Hepatocyte (in vitro differentiated cells): ENCODE data around the gene ZNF594. TPM values are rescaled to one million over a fixed set of nuclear protein-coding genes. Genes with fewer than 3 reads are reported as not detected.
"Not testable (repeated sequence)": the region's sequence is repeated elsewhere in the genome, so short reads cannot be mapped to it uniquely, and the experiment has no call there.

Source experiments
- DNase-seq: peaks from one replicate; pipeline ENCODE4 v3.0.0-alpha.2; 2016; ENCODE audit warnings: low spot score
- H2AFZ ChIP-seq: fragments of 200-600 bp; sonication (generic); 2 replicates; pipeline ENCODE4 v1.6.0; 2016; ENCODE audit warnings: antibody characterized with exemption, mild to moderate bottlenecking
- H3K27ac ChIP-seq: fragments of 200-600 bp; sonication (generic); 2 replicates; pipeline ENCODE4 v1.5.1; 2016; ENCODE audit warnings: mild to moderate bottlenecking
- H3K27me3 ChIP-seq: fragments of 200-600 bp; sonication (generic); 2 replicates; pipeline ENCODE4 v1.6.1; 2016
- H3K36me3 ChIP-seq: fragments of 200-600 bp; sonication (generic); replicated peaks from 2 replicates; pipeline ENCODE4 v1.5.1; 2016; ENCODE audit warnings: low read depth; ENCODE audit not compliant: insufficient read depth
- H3K4me1 ChIP-seq: fragments of 200-600 bp; sonication (generic); 2 replicates; pipeline ENCODE4 v1.5.1; 2016; ENCODE audit warnings: mild to moderate bottlenecking, moderate library complexity; ENCODE audit not compliant: insufficient read depth
- H3K4me2 ChIP-seq: fragments of 200-600 bp; sonication (generic); 2 replicates; pipeline ENCODE4 v1.6.0; 2016
- H3K4me3 ChIP-seq: fragments of 200-600 bp; sonication (generic); 2 replicates; pipeline ENCODE4 v1.5.1; 2016; ENCODE audit warnings: mild to moderate bottlenecking
- H3K79me2 ChIP-seq: fragments of 200-600 bp; sonication (generic); 2 replicates; pipeline ENCODE4 v1.6.0; 2017; ENCODE audit warnings: mild to moderate bottlenecking
- H3K9me2 ChIP-seq: fragments of 200-600 bp; sonication (generic); replicated peaks from 2 replicates; pipeline ENCODE4 v1.6.0; 2017; ENCODE audit warnings: mild to moderate bottlenecking; ENCODE audit not compliant: insufficient read depth
- H3K9me3 ChIP-seq: fragments of 200-600 bp; sonication (generic); 2 replicates; pipeline ENCODE4 v1.5.1; 2016; ENCODE audit warnings: low read depth, mild to moderate bottlenecking
- H4K20me1 ChIP-seq: fragments of 200-600 bp; sonication (generic); 2 replicates; pipeline ENCODE4 v1.6.0; 2016; ENCODE audit warnings: mild to moderate bottlenecking; ENCODE audit not compliant: insufficient read depth, poor library complexity, severe bottlenecking
- EZH2 ChIP-seq: fragments of 200-600 bp; sonication (generic); IDR thresholded peaks from 2 replicates; pipeline ENCODE4 v1.6.1; 2016; ENCODE audit warnings: antibody characterized with exemption, mild to moderate bottlenecking, borderline replicate concordance
- EZH2phosphoT487 ChIP-seq: fragments of 200-600 bp; sonication (generic); IDR thresholded peaks from one replicate; pipeline ENCODE4 v1.6.1; 2018; ENCODE audit warnings: antibody characterized with exemption, mild to moderate bottlenecking, low read depth, moderate library complexity; ENCODE audit not compliant: unreplicated experiment, severe bottlenecking
- WGBS: methylation state at CpG from one replicate; pipeline ENCODE4 v1.1.6; 2016; ENCODE audit warnings: low lambda C conversion rate; ENCODE audit errors: missing lambda C conversion rate; 5-methylcytosine and 5-hydroxymethylcytosine counted together
- polyA plus RNA-seq: library from polyadenylated mRNA; unstranded; fragments of >200 nt; fragmentation: Nextera tagmentation; extraction: Ambion mirVana; gene quantifications from 2 replicates; pipeline ENCODE4 v1.2.1, GENCODE V29; 2016
- total RNA-seq: library from RNA; depleted of rRNA; stranded (reverse); fragments of >200 nt; gene quantifications from 2 replicates; pipeline ENCODE4 v1.2.3, GENCODE V29; 2014
- TF ChIP-seq, protein P1 (sequence below): fragments of 200-600 bp; sonication (generic); IDR thresholded peaks from 2 replicates; pipeline ENCODE4 v1.5.1; 2016; ENCODE audit warnings: antibody characterized with exemption, mild to moderate bottlenecking; ENCODE audit not compliant: poor library complexity

The ZNF594 gene
- total and polyA plus RNA-seq, 2 experiments from 2014 or later: 3.0 to 6.2 TPM

DNA sequence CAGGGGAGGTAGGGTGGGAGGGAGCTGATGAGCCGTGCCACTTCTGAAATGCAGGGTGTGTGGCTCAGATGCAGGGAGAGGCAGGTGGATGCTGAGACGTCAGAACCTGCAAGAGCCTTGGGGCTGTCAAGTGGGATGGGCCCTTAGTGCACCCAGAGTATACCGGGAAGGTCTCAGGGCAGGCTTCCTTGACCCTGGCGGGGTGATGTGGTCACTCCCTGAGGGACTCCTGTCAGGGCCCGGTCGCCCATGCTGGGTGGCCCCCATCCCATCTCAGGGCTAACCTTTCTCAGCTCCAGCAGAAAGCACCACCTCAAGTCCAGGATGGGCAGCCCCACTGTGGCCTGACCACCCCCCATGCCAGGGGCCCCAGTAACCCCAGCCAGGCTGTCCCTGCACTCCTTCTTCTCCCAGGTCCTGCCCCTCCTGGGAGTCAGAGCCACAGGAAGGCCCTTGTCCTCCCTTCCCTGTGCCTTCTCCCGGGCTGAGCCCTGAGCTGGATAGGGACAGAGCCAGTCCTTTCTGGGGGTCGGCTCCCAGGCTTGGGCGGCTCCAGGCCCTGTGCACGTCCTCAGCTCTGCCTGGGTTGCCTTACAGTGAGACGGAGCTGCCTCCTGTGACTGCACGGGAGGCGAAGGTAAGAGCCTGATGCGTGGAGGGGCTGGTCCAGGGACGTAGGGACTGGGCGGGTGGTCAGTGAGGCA is 59.7 kb downstream of the ZNF594 start:
- not testable (repeated sequence) for H2AFZ ChIP-seq, H3K36me3 ChIP-seq, H3K27ac ChIP-seq, H3K27me3 ChIP-seq, H3K9me3 ChIP-seq, H3K4me2 ChIP-seq, DNase-seq, H3K4me1 ChIP-seq, H3K79me2 ChIP-seq, H3K4me3 ChIP-seq, H4K20me1 ChIP-seq, H3K9me2 ChIP-seq
- 89% methylated on average over 16 of the region's 16 CpGs for WGBS

DNA sequence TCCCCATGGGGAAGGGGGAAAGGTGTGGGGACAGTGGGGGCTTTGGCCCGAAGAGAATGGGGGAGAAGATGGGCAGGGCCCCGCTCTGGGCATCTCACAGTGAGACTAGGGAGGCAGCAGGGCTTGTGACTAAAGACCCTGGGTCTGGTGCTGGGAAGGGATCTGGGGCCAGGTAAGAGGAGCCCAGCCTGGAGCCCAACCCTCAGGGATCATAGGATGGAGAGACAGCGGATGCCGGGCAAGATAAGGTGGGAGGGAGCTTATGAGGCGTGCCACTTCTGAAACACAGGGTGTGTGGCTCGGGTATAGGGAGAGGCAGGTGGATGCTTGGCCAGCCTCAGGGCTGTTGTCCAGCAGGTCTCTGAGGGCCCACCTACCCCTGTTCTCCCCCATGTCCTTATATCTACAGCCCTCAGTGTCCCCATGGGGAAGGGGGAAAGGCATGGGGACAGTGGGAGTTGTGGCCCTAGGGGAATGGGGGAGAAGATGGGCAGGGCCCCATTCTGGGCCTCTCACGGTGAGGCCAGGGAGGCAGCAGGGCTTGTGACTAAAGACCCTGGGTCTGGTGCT is 60.4 kb downstream of the ZNF594 start:
- TF ChIP-seq EZH2 (no peak), EZH2phosphoT487 (no peak)
- TF ChIP-seq, protein P1, sequence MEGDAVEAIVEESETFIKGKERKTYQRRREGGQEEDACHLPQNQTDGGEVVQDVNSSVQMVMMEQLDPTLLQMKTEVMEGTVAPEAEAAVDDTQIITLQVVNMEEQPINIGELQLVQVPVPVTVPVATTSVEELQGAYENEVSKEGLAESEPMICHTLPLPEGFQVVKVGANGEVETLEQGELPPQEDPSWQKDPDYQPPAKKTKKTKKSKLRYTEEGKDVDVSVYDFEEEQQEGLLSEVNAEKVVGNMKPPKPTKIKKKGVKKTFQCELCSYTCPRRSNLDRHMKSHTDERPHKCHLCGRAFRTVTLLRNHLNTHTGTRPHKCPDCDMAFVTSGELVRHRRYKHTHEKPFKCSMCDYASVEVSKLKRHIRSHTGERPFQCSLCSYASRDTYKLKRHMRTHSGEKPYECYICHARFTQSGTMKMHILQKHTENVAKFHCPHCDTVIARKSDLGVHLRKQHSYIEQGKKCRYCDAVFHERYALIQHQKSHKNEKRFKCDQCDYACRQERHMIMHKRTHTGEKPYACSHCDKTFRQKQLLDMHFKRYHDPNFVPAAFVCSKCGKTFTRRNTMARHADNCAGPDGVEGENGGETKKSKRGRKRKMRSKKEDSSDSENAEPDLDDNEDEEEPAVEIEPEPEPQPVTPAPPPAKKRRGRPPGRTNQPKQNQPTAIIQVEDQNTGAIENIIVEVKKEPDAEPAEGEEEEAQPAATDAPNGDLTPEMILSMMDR: no peak
- Histone ChIP-seq H3K79me2 (no peaks in the 10 kb centered on the region), H3K36me3 (no peaks in the 10 kb centered on the region), H3K27ac (no peak overlapping the region), H3K9me3 (no peaks in the 10 kb centered on the region), H3K9me2 (no peaks in the 10 kb centered on the region), H2AFZ (no peak overlapping the region), H3K4me3 (no peak overlapping the region), H4K20me1 (no peaks in the 10 kb centered on the region), H3K4me2 (no peak overlapping the region), H3K27me3 (no peaks in the 10 kb centered on the region), H3K4me1 (no peaks in the 10 kb centered on the region)
- DNase-seq: no peak
- 90% methylated on average over 6 of the region's 7 CpGs for WGBS

DNA sequence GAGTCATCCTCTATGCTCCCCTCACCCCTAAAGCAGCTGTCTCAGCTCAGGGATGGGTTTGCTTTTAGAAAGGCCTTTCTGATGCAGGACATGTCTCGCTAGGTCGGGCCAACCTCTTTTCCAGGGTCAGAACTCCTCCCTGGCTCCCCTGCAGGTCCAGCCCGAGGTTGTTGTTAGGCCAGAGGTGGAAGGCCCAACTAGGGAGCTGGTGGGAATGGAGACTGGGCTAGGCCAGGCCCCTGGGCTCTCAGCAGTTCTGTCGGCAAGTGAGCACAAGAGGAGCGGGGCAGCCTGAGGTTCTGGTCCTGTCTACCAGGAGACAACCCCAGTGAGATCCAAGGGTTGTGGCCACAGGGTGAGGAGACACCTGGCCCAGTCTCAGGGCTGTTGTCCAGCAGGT is 61.0 kb downstream of the ZNF594 start:
- H3K27me3 ChIP-seq, H3K4me3 ChIP-seq, H4K20me1 ChIP-seq, H2AFZ ChIP-seq, H3K4me2 ChIP-seq, H3K9me2 ChIP-seq, H3K27ac ChIP-seq, H3K79me2 ChIP-seq, DNase-seq, H3K36me3 ChIP-seq, H3K4me1 ChIP-seq, H3K9me3 ChIP-seq: not testable (repeated sequence)
- WGBS: 93% methylated on average over 5 of the region's 5 CpGs

DNA sequence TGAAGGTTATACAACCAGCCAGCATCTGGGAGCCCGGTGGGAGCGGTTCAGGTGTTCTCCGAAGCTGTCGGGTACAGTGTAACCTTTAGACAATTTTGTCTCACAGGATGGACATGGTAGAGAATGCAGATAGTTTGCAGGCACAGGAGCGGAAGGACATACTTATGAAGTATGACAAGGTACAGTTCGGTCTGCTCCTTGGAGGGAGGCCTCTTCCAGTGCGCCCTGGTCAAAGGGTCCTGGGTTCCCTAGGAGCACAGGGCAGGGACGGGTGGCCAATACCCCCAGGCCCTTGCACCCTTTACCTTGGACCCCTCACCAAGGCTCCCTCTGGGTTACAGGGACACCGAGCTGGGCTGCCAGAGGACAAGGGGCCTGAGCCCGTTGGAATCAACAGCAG is 61.4 kb downstream of the ZNF594 start:
- not testable (repeated sequence) for H3K4me3 ChIP-seq, DNase-seq, H3K36me3 ChIP-seq, H2AFZ ChIP-seq, H3K79me2 ChIP-seq, H4K20me1 ChIP-seq, H3K9me3 ChIP-seq, H3K4me1 ChIP-seq, H3K9me2 ChIP-seq, H3K27ac ChIP-seq, H3K27me3 ChIP-seq, H3K4me2 ChIP-seq
- WGBS: 90% methylated on average over 10 of the region's 10 CpGs

DNA sequence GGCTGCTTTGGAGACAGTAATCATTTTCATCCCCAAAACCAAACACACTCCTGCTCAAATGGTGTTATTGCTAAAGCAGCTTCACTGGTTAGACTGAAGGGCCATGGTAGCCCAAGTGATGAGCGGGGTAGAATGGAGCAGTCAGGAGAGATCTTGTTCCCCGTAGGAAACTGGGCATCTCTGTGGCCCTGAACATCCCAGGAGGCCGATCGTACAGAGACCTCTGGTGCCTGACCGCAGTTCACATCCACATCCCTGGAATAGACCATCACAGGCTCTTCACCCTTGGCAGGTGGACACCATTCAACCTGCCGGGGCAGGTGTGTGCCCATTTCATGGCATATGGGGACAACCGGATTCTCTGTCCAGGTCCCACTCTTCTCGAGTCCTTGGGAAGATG is 61.9 kb downstream of the ZNF594 start:
- not testable (repeated sequence) for H4K20me1 ChIP-seq, H3K4me3 ChIP-seq, H3K79me2 ChIP-seq, H3K27me3 ChIP-seq, H3K4me1 ChIP-seq, H3K36me3 ChIP-seq, H3K9me2 ChIP-seq, H3K9me3 ChIP-seq, DNase-seq, H3K4me2 ChIP-seq, H3K27ac ChIP-seq, H2AFZ ChIP-seq
- WGBS: 94% methylated on average over 8 of the region's 8 CpGs

Other genes with a start within 250 kb of the ZNF594 start
- gene PFN1, start 243.3 kb downstream of the ZNF594 start, total RNA-seq: 244 and 280 TPM in 2 replicates
- gene PFN1, start 243.3 kb downstream of the ZNF594 start, polyA plus RNA-seq: 706 and 713 TPM in 2 replicates
- gene ENO3, start 240.7 kb downstream of the ZNF594 start, total RNA-seq: 16.3 and 18.7 TPM in 2 replicates
- gene ENO3, start 240.7 kb downstream of the ZNF594 start, polyA plus RNA-seq: 30.2 and 40.4 TPM in 2 replicates
- 64.3 and 85.7 TPM in 2 replicates for gene SPAG7, start 224.1 kb downstream of the ZNF594 start, total RNA-seq
- 194 and 224 TPM in 2 replicates for gene SPAG7, start 224.1 kb downstream of the ZNF594 start, polyA plus RNA-seq
- gene CAMTA2, start 204.2 kb downstream of the ZNF594 start, total RNA-seq: 6.9 and 12.5 TPM in 2 replicates
- 45.6 and 47.5 TPM in 2 replicates for gene CAMTA2, start 204.2 kb downstream of the ZNF594 start, polyA plus RNA-seq
- gene INCA1, start 194.3 kb downstream of the ZNF594 start, total RNA-seq: 1.6 and 2.7 TPM in 2 replicates
- gene INCA1, start 194.3 kb downstream of the ZNF594 start, polyA plus RNA-seq: 4.1 and 5.5 TPM in 2 replicates
- gene KIF1C, start 193.9 kb downstream of the ZNF594 start, total RNA-seq: 51.3 and 59.4 TPM in 2 replicates
- 65.2 and 75.9 TPM in 2 replicates for gene KIF1C, start 193.9 kb downstream of the ZNF594 start, polyA plus RNA-seq
- gene SLC52A1, start 156.4 kb downstream of the ZNF594 start, total RNA-seq: 0.13 TPM in 1 of 2 replicates, not detected in the other
- gene SLC52A1, start 156.4 kb downstream of the ZNF594 start, polyA plus RNA-seq: 0.16 TPM in 1 of 2 replicates, not detected in the other
- 0.12 and 0.23 TPM in 2 replicates for gene ZFP3, start 113.4 kb downstream of the ZNF594 start, total RNA-seq
- gene ZFP3, start 113.4 kb downstream of the ZNF594 start, polyA plus RNA-seq: 0.24 and 0.32 TPM in 2 replicates
- 10.1 and 11.8 TPM in 2 replicates for gene ZNF232, start 80.0 kb downstream of the ZNF594 start, total RNA-seq
- gene ZNF232, start 80.0 kb downstream of the ZNF594 start, polyA plus RNA-seq: 8.1 and 12.0 TPM in 2 replicates
- 0.07 and 0.12 TPM in 2 replicates for gene USP6, start 75.8 kb downstream of the ZNF594 start, total RNA-seq
- 0.11 and 0.34 TPM in 2 replicates for gene USP6, start 75.8 kb downstream of the ZNF594 start, polyA plus RNA-seq
- gene SCIMP, start 43.0 kb upstream of the ZNF594 start, total RNA-seq: 0.03 TPM in 1 of 2 replicates, not detected in the other
- 0.07 and 0.57 TPM in 2 replicates for gene SCIMP, start 43.0 kb upstream of the ZNF594 start, polyA plus RNA-seq
- gene RABEP1, start 90.4 kb upstream of the ZNF594 start, total RNA-seq: 35.2 and 47.9 TPM in 2 replicates
- 31.0 and 31.7 TPM in 2 replicates for gene RABEP1, start 90.4 kb upstream of the ZNF594 start, polyA plus RNA-seq
- 56.6 and 65.2 TPM in 2 replicates for gene NUP88, start 227.8 kb upstream of the ZNF594 start, total RNA-seq
- gene NUP88, start 227.8 kb upstream of the ZNF594 start, polyA plus RNA-seq: 38.0 and 50.8 TPM in 2 replicates
- 57.4 and 57.6 TPM in 2 replicates for gene RPAIN, start 228.3 kb upstream of the ZNF594 start, total RNA-seq
- 51.6 and 60.7 TPM in 2 replicates for gene RPAIN, start 228.3 kb upstream of the ZNF594 start, polyA plus RNA-seq
- 145 and 149 TPM in 2 replicates for gene C1QBP, start 247.3 kb upstream of the ZNF594 start, total RNA-seq
- gene C1QBP, start 247.3 kb upstream of the ZNF594 start, polyA plus RNA-seq: 176 and 185 TPM in 2 replicates